HG03045 (cell line): ENCODE measurements around the gene MFAP3.
"Not testable (repeated sequence)": the region's sequence is repeated elsewhere in the genome, so short reads cannot be mapped to it uniquely, and the experiment has no call there.

ENCODE experiments used
- ATAC-seq: cut with Tn5 transposase; IDR thresholded peaks from one replicate; pipeline ENCODE4 v1.9.1; 2021; ENCODE audit warnings: mild to moderate bottlenecking, moderate library complexity; ENCODE audit not compliant: unreplicated experiment

Gene MFAP3

DNA sequence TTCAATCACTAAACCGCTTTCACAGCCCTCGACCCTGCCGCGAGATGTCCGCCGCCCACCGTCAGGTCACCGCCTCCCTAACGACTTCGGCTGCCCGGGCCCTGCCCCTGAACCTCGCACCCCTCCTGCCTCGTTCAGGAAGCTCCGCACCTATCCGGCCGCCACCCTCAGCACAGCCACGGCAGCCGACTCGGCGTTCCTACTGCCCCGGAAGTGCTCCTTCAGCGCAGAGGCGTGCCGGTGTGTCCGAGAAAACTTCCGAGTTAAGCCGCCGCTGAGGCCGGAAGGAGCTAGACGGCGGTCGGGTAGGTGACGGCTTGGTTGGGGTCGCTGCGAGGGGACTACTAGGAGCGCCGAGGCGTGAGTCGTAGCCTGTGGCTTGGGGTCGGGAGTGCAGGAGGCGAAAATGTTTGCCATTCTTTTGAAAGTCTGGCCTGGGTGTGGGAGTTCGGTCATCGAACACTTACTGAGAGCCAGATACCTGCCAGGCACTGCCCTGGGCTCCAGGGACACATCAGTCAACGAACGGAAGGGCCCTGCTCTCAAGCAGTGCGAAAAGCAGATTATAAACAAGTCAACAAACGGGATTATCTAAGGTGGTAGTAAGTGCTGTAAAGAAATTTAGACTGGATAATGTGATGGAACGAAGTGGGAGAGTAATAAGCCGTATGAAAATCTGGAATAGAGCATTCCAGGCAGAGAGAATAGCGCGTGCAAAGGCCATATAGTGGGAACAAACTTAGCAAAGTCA, at the start of gene MFAP3, which contains the start of gene FAM114A2:
Gene MFAP3 (plus strand): TSS at position 261 of the 751 bp plus-strand sequence. CDS start 10,756 bp downstream, outside the sequence.
Gene FAM114A2 (minus strand): TSS at position 204 of the 751 bp plus-strand sequence. CDS start 3,957 bp downstream, outside the sequence.
- peak; percentile 97 for ATAC-seq

DNA sequence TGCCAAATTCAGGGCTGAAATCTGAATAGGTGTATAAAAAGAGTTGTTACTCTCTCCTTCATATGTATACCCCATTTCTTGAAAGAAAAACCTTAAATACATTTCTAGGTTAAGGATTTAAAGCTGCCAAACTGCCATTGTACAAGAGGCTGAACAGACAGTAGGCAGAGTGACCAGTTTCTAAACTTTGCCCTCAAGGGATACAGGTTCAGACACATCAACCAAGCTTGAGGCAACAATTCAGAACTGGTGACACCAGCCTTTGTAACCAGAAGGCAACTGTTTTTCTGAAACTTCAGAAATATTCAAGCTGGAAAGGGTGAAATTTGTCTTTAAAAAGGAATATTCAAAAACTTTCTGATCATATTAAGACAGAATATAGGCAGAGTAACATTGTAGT, 47.6 kb upstream of the MFAP3 start:
- no peak for ATAC-seq

DNA sequence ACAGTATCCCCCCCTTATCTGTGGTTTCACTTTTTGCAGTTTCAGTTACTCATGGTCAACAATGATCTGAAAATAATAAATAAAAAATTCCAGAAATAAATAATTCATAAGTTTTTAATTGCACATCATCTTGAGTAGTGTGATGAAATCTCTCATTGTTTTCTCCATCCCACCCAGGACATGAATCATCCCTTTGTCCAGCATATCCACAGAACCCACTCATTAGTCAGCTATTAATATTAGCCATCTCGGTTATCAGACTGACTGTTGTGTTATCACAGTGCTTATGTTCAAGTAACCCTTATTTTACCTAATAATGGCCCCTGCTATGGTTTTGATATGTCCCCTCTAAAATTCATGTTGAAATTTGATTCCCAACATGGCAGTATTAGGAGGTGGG, 40.8 kb upstream of the MFAP3 start:
- ATAC-seq = no peak

DNA sequence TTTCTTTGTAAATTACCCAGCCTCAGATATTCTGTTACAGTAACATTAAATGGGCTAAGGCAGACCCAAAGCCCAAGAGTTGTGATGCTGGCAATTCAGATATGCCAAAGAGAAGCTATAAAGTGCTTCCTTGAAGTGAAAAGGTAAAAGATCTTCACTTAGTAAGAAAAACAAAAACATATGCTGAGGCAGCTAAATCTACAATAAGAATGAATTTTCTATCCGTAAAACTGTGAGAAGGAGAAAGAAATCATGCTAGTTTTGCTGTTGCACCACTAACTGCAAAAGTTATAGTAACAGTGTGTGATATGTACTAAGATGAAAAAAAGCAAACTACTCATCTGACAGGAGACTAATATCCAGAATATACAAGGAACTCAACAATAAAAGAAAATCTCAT, 40.0 kb upstream of the MFAP3 start:
- ATAC-seq = no peak

DNA sequence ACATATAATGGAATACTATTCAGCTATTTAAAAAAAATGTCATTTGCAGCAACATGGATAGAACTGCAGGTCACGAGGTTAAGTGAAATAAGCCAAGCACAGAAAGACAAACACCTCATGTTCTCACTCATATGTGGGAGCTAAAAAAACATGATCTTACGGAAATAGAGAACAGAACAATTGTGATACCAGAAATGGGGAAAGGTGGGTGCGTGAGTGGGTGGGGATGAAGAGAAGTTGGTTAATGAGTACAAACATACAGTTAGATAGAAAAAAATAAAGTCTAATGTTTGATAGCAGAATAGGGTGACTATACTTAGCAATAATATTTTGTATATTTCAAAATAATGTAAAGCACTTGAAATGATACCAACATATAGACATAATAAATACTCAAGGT, 38.8 kb upstream of the MFAP3 start:
- no peak for ATAC-seq

DNA sequence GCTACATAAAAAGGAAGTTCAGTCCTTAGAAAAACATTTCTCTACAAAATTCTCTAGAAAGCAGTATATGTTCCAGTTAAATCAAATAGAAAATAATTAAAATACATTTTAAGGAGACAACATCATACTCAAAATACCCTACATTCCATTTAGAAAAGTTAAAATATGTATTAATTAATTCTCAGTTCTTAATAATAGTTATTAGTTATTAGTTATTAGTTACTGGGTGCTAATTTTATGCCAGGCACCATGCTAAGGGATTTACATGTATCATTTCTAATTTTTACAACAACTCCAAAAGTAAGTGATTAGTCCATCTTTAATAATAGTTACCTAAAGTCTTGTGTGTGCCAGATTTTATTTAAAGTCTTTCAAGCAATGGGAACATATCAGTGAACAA, 38.1 kb upstream of the MFAP3 start:
- ATAC-seq = no peak

DNA sequence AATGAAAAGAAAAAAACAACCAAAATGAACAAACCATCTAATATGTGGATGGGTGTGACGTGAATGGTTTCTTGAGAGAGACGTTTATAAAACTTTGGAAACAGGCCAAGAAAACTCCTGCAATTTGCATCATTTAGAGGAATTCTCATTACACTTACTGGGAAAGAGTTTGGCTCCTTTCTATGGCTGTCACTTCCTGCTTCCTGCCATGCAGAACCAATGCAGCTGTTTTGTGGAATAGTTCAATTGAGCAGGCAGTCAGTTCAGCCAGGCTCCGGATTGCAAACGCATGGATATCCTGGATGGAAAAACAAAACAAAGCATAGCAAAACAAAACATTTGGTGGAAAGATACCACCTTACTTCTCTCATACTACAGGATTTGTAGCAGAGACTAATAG, 36.7 kb upstream of the MFAP3 start:
- ATAC-seq = no peak

DNA sequence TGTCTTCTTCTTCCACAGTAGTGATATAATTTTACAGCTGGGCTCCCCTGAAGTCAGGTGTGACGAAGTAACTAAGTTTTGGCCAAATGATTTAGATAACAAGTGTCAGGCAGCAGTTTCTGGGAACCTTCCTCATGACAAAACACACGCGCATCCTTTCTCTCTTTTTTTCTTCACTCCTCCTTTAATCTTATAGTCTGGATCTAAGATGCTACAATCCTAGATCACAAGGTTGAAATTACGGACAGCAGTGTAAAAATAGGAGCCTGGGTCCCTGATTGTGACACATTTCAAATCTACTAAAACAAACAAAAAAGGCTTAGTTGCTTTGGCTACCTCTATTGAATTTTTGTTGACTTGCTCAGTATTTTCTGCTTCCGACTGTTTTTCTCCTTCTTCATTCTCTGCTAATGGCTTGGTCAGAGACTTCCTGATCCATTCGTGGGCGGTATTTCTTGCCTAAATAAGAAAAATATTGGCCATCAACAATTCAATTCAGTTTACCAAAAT, 36.2 kb upstream of the MFAP3 start:
- no peak for ATAC-seq

DNA sequence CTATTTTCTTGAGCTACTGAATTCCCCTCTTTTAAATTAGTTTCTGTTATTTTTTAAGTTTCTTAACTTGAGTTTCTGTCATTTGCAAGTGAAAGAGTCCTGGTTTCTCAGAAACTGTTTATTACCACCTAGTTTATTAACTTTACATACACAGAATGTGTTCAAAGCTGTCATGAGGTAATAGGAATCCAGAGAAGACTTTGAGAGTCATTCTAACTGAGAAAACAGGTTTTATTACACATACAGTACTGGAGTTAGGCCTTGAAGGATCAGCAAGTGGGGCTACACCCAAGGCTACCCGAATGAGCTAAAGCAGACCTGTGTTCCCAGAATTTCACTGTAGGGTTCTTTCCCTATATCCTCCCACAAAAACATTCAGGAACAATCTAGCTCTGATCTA, 33.1 kb upstream of the MFAP3 start:
- ATAC-seq = peak; percentile 69

DNA sequence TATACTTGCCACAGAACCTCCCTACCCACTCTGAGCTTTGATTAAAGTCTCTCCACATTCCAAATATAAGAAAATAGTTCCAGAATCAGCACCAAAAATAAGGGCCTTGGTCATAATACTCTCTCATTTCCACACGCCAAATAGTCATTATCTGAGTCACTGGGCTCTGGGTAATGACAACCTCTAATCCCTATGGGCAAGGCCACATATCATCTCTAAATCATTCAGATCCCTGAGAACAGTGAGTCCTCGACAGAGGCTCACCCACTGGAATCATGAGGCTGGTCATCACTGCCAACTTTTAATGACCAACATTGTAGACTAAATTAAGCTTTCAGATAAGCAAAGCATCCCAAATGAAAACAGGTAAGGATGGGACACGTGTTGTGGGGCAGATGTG, 28.1 kb upstream of the MFAP3 start:
- no peak for ATAC-seq

DNA sequence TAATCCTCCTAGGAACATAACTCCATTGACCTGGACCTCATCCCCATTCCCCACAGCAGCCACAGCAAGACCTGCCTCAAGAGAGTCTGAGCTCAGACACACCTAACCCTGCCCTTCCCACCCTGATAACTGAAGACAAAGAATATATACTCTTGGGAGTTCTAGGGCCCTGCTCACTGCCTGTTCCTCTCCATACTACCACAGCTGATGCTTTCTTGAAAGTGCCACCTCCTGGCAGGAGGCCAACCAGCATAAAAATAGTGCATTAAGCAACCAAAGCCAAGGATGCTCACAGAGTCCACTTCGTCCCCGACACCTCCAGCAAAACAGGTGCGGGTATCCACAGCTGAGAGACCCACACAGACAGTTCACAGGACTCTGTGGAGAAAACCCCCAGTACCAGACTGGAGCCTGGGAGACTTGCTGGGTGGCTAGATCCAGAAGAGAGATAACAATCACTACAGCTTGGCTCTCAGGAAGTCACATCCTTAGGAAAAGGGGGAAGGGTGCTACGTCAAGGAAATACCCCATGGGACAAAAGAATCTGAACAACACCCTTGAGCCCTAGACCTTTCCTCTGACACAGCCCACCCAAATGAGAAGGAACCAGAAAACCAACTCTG, 23.6 kb upstream of the MFAP3 start:
- ATAC-seq = no peak

DNA sequence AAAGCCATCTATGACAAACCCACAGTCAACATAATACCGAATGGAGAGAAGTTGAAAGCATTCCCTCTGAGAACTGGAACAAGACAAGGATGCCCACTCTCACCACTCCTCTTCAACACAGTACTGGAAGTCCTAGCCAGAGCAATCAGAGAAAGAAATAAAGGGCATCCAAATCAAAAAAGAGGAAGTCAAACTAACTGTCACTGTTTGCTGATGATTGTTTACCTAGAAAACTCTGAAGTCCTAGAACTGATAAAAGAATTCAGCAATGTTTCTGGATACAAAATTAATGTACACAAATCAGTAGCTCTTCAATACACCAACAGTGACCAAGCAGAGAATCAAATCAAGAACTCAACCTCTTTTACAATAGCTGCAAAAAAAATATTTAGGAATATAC, 19.8 kb upstream of the MFAP3 start:
- not testable (repeated sequence) for ATAC-seq

DNA sequence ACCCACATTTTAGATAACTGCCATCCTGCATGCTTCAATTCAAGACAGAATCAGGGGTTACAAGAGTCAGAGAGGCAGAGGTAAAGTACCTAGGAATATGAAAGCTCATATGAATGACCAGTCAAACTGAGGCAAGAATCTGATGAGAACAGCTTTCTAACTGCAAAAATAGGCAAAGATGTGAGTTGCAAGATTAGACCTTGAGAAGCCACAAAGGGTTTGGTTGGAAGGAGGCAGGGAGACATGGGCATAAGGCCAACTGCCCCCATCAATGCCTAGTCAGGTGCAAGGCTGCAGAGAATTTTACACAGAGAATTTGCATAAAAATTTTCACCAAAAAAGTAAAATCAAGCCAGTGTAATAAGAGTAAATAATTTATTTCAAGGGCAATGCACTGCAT, 12.8 kb upstream of the MFAP3 start:
- ATAC-seq = no peak

DNA sequence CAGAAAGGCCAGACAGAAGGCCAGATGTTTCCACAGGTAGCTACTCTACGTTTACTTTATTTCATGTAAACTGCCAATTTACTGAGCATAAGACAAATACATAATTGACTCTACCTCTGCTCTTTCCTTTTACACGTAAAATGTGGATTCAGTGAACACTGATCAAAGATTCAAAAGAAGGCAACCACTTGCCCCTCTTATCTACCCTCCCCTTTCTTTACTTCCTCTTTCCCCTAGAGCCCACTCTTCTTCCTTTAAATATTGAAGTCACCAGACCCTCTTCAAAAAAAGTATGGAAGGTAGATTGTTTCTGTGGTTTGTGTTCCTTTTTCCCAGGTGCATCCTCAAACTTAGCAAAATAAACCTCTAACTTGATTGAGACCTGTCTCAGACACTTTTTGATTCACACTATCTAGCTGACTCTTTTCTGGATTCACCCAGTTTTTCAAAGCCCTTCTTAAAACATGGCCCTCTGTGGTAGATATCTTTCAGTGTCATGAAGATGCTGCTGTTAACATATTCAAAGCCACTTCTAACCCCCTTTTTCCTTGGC, 6.8 kb upstream of the MFAP3 start:
- no peak for ATAC-seq

DNA sequence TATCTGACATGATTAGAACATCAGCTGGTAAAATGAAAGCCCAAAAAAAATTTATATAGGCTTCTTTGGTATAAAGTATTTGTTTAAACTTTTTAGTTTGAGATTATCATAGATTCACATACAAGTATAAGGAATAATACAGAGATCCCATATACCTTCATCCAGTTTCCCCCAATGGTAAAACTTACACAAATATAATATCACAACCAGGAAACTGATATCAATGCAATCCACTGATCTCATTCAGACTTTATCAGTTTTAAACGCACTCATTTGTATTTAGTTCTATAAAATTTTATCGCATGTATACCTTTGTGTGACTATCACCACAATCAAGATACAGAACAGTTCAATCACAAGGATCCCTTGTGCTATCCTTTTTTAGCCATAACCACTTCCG, 3.8 kb upstream of the MFAP3 start:
- ATAC-seq = no peak

DNA sequence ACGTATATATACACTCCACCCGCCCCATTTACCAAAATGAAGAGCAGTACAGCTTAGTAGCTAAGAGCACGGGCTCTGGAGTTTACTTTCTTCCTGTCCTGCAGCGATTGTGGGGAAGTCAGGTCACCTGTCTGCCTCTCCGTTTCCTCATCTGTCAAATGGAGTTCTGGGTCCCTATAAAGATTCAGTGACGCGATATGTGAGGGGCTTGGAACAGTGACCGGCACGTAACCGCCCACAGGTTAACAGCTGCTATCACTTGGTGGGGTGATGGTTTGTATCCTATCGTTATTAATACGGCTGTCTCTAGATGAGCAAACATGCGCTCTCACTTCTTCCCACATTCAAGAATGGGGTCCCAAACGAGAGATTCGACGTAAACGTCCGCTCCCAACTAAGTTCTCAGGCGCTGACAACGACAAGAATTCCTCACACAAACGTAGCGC, 483 bp upstream of the MFAP3 start:
- peak; percentile 62 for ATAC-seq

DNA sequence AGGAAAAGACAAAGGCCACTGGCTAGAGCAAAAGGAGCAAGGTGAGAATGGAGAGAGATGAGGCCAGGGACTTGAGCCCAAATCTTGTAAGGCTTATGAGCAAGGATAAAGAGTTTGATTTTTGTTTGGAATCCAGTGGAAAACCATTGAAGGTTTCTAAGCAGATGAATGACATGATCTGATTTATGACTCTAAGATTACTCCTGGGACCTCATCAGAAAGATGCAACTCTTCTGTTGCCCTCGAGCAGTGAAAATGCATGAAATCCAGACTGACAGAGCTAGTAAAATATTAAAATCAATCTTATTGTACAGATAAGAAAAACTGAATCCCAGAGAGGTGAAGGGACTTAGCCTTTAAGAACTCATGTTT, 677 bp downstream of the MFAP3 start:
- no peak for ATAC-seq

DNA sequence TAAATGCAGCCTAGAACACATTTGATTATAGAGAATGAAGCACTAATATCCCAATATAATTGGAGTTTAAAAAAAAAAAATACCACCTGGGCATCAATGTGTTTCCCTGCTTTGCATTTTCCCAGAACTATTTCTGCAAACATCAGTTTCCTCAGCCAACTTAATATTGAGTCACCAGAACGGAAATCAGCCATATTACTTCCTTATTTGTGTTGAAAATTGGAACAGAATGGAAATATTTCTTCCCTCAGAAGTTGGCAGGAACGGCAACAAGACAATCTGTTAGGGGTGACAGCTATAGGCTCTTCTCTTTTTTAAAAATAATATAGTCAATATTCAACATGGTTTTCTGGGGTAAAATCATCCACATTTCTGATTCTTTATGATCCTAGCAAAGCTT, 4.0 kb downstream of the MFAP3 start:
- no peak for ATAC-seq

DNA sequence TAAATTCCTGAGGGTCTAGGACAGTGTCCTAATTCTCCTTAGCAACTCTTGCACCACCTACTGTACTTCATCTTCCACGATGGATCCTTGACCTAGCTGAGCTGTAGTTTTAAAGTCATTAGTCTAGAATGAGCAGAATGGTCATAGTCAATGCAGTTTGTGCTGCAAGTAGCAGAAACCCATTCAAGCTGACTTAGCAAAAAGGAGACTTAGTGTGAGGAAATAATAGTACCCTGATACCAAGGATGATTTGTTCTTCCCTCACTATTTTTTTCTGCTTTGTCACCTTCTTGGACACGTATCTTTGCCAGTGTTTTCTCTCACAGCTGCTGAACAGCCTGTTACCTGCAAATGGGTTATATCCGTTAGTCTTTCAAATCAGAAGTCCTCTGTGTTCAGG, 5.3 kb downstream of the MFAP3 start:
- no peak for ATAC-seq

DNA sequence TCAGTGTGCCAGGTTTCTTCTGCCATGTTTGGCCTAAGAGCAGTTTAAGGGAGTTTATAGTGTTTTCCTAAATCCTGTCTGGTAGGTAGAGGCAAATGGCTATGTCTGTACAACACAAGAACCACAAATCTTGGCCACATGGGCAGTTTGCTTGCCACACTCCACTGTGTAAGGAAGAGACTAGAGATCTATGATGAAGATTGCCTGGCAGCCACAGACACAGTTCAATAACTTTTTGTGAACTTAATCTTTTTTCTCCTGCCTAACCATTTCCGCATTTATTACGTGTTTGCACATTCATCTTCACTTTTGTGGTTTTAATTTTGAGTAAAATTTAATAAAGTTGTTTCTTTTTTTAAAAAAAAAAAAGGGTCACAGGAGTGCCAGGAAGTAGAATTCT, 5.8 kb downstream of the MFAP3 start:
- ATAC-seq = no peak

DNA sequence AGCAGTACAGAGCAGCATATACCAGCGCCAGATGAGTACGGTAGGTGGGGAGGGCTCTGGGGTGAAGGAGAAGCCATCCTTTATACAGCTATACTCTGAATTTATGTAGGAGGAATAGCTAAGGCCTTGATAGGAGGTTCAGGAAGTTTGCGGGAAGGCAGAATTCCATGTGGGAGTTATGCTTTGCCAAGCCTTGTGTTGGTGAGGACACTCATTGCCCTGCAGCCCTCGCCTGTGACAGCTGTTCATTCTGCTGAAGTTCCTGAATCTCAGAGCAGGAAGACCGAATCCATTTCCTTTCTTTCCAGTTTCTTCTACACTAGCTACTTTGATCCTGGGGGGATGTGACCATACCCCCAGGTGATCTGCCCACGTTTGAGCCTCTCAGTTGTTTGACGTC, 7.7 kb downstream of the MFAP3 start:
- ATAC-seq = no peak

DNA sequence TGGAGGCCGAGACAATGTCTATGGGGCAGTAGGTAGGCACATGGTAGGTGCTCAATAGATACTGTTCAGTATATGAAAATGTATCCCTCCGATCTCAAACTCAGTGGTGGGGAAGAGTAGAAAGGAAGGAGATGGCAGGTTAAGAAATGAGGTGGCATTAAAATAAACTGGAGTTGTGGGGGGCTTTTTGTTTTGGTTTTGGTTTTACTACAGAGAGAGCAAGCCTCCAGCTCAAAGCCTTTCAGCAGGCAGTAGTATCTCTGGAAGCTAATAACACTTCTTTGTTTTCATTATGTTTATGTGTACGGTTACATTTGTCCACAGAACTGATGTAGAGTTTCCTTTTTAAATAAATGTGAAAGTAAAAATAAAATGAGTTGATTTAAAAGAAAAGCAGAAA, 8.6 kb downstream of the MFAP3 start:
- ATAC-seq = no peak
